ENCODE measurements around the gene TSPAN4.
A peak's percentile ranks its signal among the peaks of the same experiment; 100 is the strongest.

Gene TSPAN4

GRCh38 chr11:804599-804964 lies 38.1 kb upstream of the TSPAN4 start:
- DNase-seq (ENCODE audit: low read depth in 2 of 2), result no peak

DNA sequence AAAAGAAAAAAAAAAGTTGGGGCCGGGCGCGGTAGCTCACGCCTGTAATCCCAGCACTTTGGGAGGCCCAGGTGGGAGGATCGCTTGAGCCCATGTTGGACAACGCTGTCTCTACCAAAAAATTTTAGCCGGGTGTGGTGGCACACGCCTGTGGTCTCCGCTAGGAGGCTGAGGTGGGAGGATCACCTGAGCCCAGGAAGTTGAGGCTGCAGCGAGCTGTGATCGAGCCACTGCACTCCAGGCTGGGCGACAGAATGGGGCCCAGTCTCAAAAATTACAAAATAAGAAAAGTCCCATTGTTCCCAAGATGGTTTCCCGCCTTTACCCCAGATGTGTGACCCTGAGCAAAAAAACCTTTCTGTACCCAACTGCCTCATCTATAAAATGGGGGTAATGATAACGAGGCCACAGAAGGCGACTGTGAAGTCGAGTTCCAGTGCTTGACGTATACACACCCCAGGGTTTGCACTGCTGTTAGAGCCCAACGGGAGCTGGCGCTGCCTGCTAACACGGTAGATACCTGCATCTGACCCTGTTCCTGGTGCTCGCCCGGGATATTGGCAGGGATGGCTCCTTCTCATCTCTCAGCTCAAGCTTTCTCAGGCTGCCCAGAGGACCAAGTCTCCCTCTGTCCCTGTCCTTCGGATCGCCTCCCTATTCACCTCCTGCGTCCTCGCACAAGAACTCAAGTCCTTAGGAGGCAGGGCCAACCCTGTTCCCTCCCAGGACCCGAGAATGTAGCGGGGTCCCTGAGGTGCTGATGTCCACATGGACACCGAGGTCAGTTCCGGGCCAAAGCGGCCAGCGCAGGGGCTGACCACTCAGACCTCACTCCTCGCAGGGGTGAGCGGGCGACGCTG lies 34.0 kb upstream of the TSPAN4 start:
- DNase-seq (ENCODE audit: low read depth in 2 of 2), result no peak

DNA sequence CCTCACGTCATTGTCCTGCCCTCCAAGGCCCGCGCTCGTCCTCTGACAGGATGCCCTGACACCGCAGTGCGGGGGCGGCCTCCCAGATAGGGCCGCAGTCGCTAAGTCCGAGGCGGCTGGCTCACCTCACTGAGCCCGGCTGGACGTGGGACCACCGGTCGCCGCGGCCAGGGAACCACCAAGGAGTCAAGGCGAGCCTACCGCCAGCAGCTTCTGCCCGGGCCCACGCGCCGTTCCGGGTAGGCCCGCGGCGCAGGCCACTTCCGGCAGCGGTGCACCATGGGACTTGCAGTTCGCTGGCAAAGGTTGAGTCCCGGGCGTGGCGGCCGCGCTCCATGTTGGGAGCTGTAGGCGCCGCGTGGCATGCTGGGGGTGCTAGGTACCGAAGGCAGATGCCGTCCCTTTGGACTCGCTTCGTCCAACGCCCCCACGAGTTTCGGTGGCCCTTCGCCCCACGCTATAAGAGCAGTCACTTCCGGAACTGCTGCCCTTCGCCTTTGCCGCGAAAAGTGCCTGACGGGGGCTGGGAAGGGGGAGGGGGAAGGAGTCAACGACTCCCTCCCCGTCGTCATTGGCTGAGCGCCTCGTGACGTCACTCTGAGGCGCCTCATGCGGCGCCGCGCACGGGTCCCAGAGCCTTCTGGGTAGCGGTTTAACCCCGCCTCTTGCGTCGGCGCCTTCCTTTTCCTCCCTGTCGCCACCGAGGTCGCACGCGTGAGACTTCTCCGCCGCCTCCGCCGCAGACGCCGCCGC lies 33.2 kb upstream of the TSPAN4 start, which contains the start of gene RPLP2:
TSS of gene RPLP2 (plus strand) at position 681 of the 753 bp plus-strand sequence. CDS start 268 bp downstream, outside the sequence.
- DNase-seq (ENCODE audit: low read depth in 2 of 2), result peak; percentile 91 to 96

DNA sequence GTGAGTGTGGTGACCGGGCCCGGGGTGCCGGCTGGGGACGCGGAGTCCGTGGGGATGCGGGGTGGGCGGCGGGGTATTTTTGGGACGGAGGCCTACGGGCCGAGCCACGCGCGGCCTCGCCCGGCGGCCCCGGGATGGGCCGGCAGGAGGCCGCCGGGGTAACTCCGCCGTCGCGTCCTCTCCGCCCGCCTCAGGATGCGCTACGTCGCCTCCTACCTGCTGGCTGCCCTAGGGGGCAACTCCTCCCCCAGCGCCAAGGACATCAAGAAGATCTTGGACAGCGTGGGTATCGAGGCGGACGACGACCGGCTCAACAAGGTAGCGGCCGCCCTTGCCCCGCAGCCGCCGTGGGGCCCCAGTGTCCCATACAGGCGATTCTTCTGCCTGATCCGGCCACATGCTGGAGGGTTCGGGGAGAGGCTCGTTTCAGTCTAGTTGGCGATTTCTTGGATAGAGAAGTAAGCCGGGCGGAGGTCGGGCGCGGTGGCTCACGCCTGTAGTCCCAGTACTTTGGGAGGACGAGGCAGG lies 32.5 kb upstream of the TSPAN4 start:
- no peak for DNase-seq (ENCODE audit: low read depth in 2 of 2)

DNA sequence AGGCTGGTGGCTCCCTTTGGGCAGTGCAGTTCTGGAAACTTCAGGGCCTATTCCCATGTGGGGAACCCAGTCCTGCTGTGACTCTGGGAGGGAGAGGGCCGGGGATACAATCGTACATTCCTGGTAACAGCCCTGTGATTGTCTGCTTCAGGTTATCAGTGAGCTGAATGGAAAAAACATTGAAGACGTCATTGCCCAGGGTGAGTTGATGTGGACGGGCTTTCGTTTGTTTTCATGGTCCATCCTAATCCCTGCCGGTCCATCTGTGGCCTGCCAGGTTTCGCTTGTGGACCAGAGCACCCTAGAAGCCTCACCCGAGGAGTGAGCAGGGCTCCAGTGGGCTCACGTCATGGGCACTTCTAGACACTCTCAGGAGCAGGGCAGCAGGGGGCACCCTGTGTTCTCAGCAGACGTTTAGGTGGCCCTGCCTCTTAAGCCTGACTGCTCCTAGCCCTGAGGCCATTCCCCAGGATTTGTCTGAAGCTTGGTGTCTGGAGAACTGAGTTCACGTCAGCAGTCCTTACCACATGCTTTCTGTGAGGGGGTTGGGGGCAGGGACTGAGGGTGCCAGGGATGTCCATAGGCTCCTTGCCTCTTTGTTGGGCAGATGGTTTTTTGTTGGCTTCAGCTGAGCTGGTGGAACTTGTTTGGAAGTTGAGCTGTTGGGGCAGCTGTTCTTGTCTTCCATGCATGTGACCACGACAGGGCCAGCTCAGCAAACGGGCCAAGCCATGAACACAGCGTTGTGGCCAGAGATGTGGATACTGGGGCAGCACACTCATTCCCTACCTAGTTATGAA lies 31.0 kb upstream of the TSPAN4 start:
- no peak for DNase-seq (ENCODE audit: low read depth in 2 of 2)

DNA sequence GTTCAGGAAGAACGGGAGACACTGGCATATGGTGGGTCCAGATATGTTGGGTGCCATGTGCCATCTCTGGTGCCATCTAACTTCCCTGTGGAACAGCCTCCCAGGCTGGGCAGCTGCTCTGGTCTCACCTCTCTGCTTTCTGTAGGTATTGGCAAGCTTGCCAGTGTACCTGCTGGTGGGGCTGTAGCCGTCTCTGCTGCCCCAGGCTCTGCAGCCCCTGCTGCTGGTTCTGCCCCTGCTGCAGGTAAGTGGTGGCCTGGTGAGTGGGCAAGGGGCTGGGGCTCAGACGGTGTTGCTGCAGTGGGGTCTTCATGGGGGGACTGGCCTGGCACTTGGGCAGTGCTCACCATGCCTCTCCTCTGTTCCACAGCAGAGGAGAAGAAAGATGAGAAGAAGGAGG lies 30.3 kb upstream of the TSPAN4 start:
- no peak for DNase-seq (ENCODE audit: low read depth in 2 of 2)

- DNase-seq (ENCODE audit: low read depth in 2 of 2), result no peak
Observed at GRCh38 chr11:813072-813455, 29.6 kb upstream of the TSPAN4 start.

DNA sequence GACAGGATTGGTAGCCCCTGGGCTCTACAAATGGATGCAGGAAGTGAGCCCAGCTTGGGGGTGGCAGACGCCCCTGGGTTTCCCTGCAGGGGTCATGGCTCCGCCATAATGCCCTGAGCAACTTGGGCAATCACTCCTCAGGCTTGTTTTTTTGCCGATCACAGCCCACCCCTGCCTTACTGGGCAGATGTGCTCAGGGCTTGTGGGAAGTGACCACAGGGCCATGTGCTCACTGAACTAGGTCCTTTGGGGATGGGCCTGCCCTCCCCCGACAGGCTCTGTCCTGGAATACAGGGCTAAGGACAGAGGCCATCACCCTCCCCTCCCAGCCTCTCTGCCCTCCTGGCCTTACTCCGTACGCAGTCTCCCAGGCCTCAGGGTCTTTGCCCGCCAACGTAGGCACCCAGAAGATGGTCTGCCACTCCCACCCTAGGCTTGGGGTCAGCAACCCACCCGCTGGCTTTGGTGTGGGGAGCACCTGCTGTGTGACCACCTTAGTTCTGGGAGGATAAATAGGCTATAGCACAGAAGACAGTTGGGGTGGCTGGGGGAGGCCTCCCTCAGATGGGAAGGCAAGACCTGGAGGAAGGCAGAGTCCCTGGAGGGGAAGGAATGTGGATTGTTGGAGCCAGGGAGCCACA lies 29.1 kb upstream of the TSPAN4 start:
- DNase-seq (ENCODE audit: low read depth in 2 of 2), result no peak

- no peak for DNase-seq (ENCODE audit: low read depth in 2 of 2)
Observed at GRCh38 chr11:815675-816432, 26.8 kb upstream of the TSPAN4 start.

GRCh38 chr11:816433-816779 lies 26.2 kb upstream of the TSPAN4 start:
- no peak for DNase-seq (ENCODE audit: low read depth in 2 of 2)

DNA sequence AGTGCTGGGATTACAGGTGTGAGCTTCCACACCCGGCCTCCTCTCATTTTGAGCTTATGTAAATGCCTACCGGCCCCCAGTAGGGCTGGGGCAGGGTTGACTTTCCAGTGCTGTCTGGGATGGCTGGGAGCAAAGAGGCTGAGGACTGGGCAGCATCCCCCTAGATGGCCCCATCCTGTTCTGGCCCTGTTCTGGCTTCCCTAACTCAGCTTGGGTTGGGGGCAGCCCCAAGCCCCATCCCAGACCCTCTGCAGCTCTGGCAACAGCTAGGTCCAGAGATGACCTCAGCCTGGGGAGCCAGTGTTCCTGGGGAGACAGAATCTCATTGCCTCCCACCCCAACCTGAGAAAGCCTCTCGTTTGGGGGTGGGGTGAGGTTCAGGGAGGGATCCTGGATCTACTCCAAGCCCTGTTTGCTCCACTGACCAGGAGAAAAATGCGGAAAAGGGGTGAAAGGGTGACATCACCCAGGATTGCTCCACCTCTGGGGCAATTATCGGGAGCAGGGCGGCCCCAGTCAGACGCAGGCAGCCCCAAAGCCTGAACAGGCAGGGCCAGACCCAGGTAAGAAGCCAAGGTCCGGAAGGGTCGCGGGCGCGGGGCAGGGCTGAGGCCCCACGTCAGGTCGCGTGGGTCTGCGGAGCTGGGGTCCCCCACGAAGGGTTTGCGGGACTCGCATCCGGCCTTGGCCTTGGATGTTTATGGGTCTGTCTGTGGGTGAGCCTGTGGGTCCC lies 24.1 kb upstream of the TSPAN4 start, which contains the start of gene PNPLA2:
TSS of gene PNPLA2 (plus strand) at position 519 of the 733 bp plus-strand sequence. CDS start 805 bp downstream, outside the sequence.
- no peak for DNase-seq (ENCODE audit: low read depth in 2 of 2)

DNA sequence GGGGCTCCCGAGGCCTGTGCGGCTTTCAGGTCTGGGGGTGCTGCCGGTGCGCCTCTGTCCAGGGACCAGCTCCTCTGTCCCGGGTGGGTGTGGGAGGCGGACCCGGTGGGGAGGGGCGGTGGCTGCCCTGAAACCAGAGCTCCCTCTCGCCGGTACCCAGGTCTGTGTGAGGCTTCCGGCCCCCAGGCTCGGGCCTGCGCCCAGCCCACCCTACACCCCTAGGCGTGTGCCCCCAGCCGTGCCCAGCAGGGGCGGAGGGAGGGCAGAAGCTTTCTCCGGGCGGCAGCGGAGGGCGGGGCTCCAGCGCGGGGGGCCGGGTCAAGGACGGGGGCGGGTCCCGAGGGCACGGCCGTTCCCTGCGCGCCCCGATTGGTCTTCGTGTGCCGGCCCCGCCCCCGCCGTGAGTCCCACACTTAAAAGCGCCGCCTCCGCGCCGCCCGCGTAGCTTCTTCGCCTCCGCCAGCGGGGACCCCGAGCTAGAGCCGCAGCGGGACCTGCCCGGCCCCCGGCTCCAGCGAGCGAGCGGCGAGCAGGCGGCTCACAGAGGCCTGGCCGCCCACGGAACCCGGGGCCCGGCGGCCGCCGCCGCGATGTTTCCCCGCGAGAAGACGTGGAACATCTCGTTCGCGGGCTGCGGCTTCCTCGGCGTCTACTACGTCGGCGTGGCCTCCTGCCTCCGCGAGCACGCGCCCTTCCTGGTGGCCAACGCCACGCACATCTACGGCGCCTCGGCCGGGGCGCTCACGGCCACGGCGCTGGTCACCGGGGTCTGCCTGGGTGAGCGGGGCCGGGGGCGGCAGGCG lies 23.3 kb upstream of the TSPAN4 start:
- peak; percentile 86 to 92 for DNase-seq (ENCODE audit: low read depth in 2 of 2)

DNA sequence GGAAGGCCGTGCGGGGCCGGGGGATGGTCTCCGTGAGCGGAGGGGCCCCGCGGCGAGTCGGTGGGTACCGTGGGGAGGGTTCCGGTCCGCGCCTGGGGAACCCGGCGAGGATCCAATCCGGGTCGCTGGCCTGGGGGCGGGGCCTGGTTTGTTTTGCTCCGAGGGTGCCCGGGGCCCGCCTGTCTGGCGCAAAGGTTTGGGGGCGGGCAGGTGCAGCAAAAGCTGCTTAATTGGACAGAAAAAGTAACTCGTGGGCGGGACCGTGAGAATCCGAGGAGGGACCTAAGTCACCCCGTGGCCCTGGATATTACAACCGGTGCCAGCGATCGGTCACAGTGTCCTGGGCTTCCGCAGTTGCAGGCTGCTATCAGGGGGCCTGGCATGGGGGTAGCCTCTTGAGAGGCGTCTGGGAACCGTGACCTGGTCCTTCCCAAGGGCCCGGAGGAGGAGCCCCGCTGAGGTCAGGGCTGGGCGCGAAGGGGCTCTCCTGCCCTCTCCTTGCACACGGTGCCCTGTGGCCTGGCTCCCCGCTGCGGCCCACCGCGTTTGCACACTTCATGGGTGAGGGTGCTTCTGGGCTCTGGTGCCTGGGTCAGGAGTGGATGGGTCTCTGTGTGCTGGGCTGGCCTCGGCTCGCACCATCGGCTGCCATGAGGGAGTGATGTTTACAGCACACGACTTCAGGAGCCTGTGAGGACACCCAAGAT lies 22.6 kb upstream of the TSPAN4 start:
- DNase-seq (ENCODE audit: low read depth in 2 of 2), result peak; percentile 86 to 89

- no peak for DNase-seq (ENCODE audit: low read depth in 2 of 2)
Observed at GRCh38 chr11:820655-821511, 21.8 kb upstream of the TSPAN4 start.

- DNase-seq (ENCODE audit: low read depth in 2 of 2), result no peak
Observed at GRCh38 chr11:821512-822371, 20.9 kb upstream of the TSPAN4 start.

DNA sequence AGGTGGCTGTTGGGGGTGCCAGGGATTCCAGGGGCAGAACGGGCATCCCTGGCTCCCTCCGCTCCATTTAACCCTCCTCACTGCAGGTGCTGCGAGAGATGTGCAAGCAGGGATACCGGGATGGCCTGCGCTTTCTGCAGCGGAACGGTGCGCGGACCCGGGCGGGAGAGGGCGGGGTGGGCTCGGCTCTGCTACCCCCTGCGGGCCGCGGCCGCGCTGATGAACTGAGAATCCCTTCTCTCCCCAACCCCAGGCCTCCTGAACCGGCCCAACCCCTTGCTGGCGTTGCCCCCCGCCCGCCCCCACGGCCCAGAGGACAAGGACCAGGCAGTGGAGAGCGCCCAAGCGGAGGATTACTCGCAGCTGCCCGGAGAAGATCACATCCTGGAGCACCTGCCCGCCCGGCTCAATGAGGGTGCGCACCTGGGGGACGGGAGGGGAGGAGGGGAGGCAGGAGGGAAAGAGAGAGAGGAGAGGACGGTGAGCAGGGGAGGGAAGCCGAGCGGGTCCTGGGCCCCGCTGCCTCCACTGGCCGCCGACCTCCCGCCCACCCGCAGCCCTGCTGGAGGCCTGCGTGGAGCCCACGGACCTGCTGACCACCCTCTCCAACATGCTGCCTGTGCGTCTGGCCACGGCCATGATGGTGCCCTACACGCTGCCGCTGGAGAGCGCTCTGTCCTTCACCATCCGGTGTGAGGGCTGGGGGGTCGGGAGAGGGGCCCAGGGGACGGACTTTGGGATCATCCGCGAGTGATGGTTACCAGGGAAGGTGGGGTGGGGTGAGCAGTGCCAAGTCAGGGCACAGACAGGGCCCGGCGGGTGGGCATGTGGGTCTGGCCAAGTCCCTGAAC lies 19.0 kb upstream of the TSPAN4 start:
- no peak for DNase-seq (ENCODE audit: low read depth in 2 of 2)
